Spleen (tissue), 11 donors: ENCODE measurements around the gene ZBTB8B. TPM values are rescaled to one million over a fixed set of nuclear protein-coding genes. Genes with fewer than 3 reads are reported as not detected.
"Not testable (repeated sequence)": the region's sequence is repeated elsewhere in the genome, so short reads cannot be mapped to it uniquely, and the experiment has no call there.

ENCODE experiments used
- DNase-seq: peaks from one replicate; pipeline ENCODE4 v3.0.0-alpha.2; 2020
- H3K27ac ChIP-seq, 8 donors: fragments of 200-600 bp; sonication (generic) in 7 of 8; 1 replicate in 4 of 8; 2 replicates in 4 of 8; pipeline versions ENCODE4 v1.5.0 to v1.8.0; 2016 to 2021; ENCODE audit warnings: inconsistent platforms in 4 of 8, mild to moderate bottlenecking in 4 of 8, moderate library complexity in 1 of 8
- H3K27me3 ChIP-seq, 7 donors: fragments of 200-600 bp; sonication (generic) in 6 of 7; replicated peaks in 1 of 7; 1 replicate in 4 of 7; 2 replicates in 3 of 7; pipeline versions ENCODE4 v1.5.0 to v1.8.0; 2016 to 2021; ENCODE audit warnings: inconsistent platforms in 3 of 7, mild to moderate bottlenecking in 1 of 7
- H3K36me3 ChIP-seq, 6 donors: fragments of 200-600 bp; sonication (generic) in 5 of 6; 1 replicate in 4 of 6; 2 replicates in 2 of 6; pipeline versions ENCODE4 v1.5.0 to v1.8.0; 2016 to 2021; ENCODE audit warnings: inconsistent platforms in 2 of 6
- H3K4me1 ChIP-seq, 6 donors: fragments of 200-600 bp; sonication (generic) in 5 of 6; 1 replicate in 3 of 6; 2 replicates in 3 of 6; pipeline versions ENCODE4 v1.5.0 to v1.8.0; 2016 to 2021; ENCODE audit warnings: inconsistent platforms in 3 of 6
- H3K4me3 ChIP-seq, 8 donors: fragments of 200-600 bp; sonication (generic) in 7 of 8; 1 replicate in 4 of 8; 2 replicates in 4 of 8; pipeline versions ENCODE4 v1.5.0 to v1.8.0; 2016 to 2021; ENCODE audit warnings: inconsistent platforms in 4 of 8, mild to moderate bottlenecking in 4 of 8, moderate library complexity in 2 of 8
- H3K9me3 ChIP-seq, 8 donors: fragments of 200-600 bp; sonication (generic) in 7 of 8; 1 replicate in 4 of 8; 2 replicates in 4 of 8; pipeline versions ENCODE4 v1.5.0 to v1.8.0; 2016 to 2021; ENCODE audit warnings: inconsistent platforms in 4 of 8
- POLR2A ChIP-seq, 3 donors: fragments of 450-650 bp; IDR thresholded peaks; one replicate each; pipeline ENCODE4 v1.5.1; 2017; ENCODE audit warnings: antibody characterized with exemption in 3 of 3, mild to moderate bottlenecking in 1 of 3
- POLR2AphosphoS5 ChIP-seq, 3 donors: sonication (generic); formaldehyde crosslinking; IDR thresholded peaks; one replicate each; pipeline ENCODE4 v1.5.1; 2017; ENCODE audit warnings: antibody characterized with exemption in 3 of 3
- WGBS, 5 donors: extraction: QIAGEN DNeasy Blood & Tissue Kit in 3 of 5; methylation state at CpG; one replicate each; pipeline versions ENCODE4 v1.1.5 to v1.1.7; 2013 to 2018; 5-methylcytosine and 5-hydroxymethylcytosine counted together
- intact Hi-C: fragments of 100-400 bp; cut with DNase I; formaldehyde crosslinking; loops from one replicate; pipeline ENCODE4 v1.15.0; 2023; ENCODE audit warnings: low total_unique reads
- polyA plus RNA-seq, 3 donors: library from polyadenylated mRNA; stranded (reverse); fragments of 200-250 nt; gene quantifications; one replicate each; pipeline ENCODE4 v1.2.1, GENCODE V29; 2013
- total RNA-seq, 7 donors: library from RNA; depleted of rRNA in 3 of 7; stranded (reverse); fragments of >200 nt in 3 of 7; fragmentation: NEBNext Ultra II Directional in 4 of 7; extraction: Animal tissue kit (Norgen Biotek cat#: 25700) in 4 of 7; gene quantifications; one replicate each; pipeline versions ENCODE4 v1.1.0 to v1.2.1, GENCODE V29; 2016 to 2021
- TF ChIP-seq, protein P1 (sequence below), 11 experiments: fragments of 200-600 bp in 7 of 11; fragments of 450-650 bp in 4 of 11; sonication (generic) in 4 of 11; IDR thresholded peaks in 8 of 11; conservative IDR thresholded peaks in 3 of 11; 1 replicate in 7 of 11; 2 replicates in 4 of 11; pipeline versions ENCODE4 v1.4.0 to v1.8.0; 2016 to 2021; ENCODE audit warnings: antibody characterized with exemption in 11 of 11, inconsistent platforms in 4 of 11, mild to moderate bottlenecking in 1 of 11
- donor health status: healthy with polysubstance abuse.
- donor health status: DM: no; HTN: no; CAD: no; lungs with moderate emphysema.
- donor health status: DM: no; HTN: no; CAD: no.
- donor health status: Bipolar disorder and iron deficiency.
- donor health status: healthy.
- donor health status: DM: no; HTN: no; CAD: no.
- donor health status: DM: yes; HTN: yes; CAD: no.

Gene ZBTB8B
- total and polyA plus RNA-seq, 10 donors = under 0.01 TPM; not detected in 9

GRCh38 chr1:32470991-32471694 is 6.3 kb downstream of the ZBTB8B start:
- no peaks in the 10 kb centered on the region for H3K9me3 ChIP-seq
- H3K4me3 ChIP-seq = no peak overlapping the region
- H3K36me3 ChIP-seq = no peaks in the 10 kb centered on the region
- H3K4me1 ChIP-seq = no peaks in the 10 kb centered on the region
- DNase-seq = peak; percentile 58
- H3K27ac ChIP-seq = no peak overlapping the region
- peaks cover 0 to 78% (median 22%) of the 10 kb centered on the region in 7 donors for H3K27me3 ChIP-seq
- WGBS, 5 donors = 50 to 70% (median 57%) methylated on average over 23 to 28 of the region's 28 CpGs
- intact Hi-C loops = no loop called here
- TF ChIP-seq POLR2AphosphoS5 (IDR thresholded peaks at IDR 0.05) = no peak
- TF ChIP-seq, protein P1, sequence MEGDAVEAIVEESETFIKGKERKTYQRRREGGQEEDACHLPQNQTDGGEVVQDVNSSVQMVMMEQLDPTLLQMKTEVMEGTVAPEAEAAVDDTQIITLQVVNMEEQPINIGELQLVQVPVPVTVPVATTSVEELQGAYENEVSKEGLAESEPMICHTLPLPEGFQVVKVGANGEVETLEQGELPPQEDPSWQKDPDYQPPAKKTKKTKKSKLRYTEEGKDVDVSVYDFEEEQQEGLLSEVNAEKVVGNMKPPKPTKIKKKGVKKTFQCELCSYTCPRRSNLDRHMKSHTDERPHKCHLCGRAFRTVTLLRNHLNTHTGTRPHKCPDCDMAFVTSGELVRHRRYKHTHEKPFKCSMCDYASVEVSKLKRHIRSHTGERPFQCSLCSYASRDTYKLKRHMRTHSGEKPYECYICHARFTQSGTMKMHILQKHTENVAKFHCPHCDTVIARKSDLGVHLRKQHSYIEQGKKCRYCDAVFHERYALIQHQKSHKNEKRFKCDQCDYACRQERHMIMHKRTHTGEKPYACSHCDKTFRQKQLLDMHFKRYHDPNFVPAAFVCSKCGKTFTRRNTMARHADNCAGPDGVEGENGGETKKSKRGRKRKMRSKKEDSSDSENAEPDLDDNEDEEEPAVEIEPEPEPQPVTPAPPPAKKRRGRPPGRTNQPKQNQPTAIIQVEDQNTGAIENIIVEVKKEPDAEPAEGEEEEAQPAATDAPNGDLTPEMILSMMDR (IDR thresholded peaks at IDR 0.05 in 8 of 11, conservative IDR thresholded peaks at IDR 0.05 in 3 of 11) = peak in 3 of 11 experiments; percentile 9 to 39 (median 25)

DNA sequence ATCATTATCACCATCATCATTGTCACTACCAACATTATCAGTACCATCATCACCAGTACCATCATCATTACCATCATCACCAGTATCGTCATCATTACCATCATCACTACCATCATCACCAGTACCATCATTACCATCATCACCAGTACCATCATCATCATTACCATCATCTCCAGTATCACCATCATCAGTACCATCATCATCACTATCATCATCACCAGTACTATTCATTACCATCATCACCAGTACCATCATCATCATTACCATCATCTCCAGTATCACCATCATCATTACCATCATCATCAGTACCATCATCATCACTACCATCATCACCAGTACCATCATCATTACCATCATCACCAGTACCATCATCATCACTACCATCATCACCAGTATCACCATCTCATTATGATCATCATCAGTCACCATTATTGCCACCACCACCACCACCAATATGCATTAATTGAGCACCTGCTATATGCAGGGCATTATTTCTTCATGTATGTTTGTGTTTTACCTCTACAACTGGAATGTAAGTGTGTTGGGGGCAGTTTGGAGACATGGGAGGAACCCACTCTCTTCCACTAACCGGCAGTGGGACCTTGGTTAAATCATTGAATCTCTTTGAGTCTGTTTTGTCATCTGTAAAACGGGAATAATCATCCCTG is 7.0 kb downstream of the ZBTB8B start:
- no peak overlapping the region for H3K4me3 ChIP-seq
- DNase-seq = no peak
- no peaks in the 10 kb centered on the region for H3K4me1 ChIP-seq
- no peaks in the 10 kb centered on the region for H3K36me3 ChIP-seq
- TF ChIP-seq POLR2A (IDR thresholded peaks at IDR 0.05) = no peak
- TF ChIP-seq POLR2AphosphoS5 (IDR thresholded peaks at IDR 0.05) = no peak
- TF ChIP-seq, protein P1 (IDR thresholded peaks at IDR 0.05 in 8 of 11, conservative IDR thresholded peaks at IDR 0.05 in 3 of 11) = no peak
- intact Hi-C loops = no loop called here
- H3K27me3 ChIP-seq = peaks cover 0 to 71% (median 15%) of the 10 kb centered on the region in 7 donors
- WGBS, 5 donors = 82 to 92% (median 86%) methylated on average over 3 of the region's 3 CpGs
- H3K9me3 ChIP-seq = no peaks in the 10 kb centered on the region
- H3K27ac ChIP-seq = no peak overlapping the region

- 82 to 87% (median 87%) methylated on average over 11 of the region's 11 CpGs for WGBS, 5 donors
- peak; percentile 23 for DNase-seq
- H3K27ac ChIP-seq, H3K9me3 ChIP-seq, H3K36me3 ChIP-seq, H3K4me1 ChIP-seq, intact Hi-C loops, H3K4me3 ChIP-seq: not testable (repeated sequence)
- H3K27me3 ChIP-seq = peaks cover 0 to 66% (median 5%) of the 10 kb centered on the region in 7 donors
These were observed 8.1 kb downstream of the ZBTB8B start for GRCh38 chr1:32472966-32473365.

DNA sequence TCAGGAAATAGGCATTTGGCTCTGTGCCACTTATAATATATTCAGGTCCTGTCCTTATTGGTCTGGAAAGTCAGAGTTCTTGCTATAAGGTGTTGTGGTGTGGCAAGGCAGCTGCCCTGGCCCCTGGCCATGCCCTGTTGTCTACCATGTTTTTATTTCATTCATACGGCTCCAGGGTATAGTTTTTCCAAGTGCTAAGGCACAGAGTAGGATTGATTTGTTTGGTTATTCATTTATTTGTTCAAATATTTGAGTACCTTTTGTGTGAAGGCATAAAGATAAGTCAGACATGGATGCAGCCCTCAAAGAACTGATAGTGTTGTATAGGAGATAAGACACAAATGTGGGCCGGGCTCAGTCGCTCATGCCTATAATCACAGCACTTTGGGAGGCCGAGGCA is 10.1 kb downstream of the ZBTB8B start:
- intact Hi-C loops = no loop called here
- DNase-seq = peak; percentile 13
- H3K27me3 ChIP-seq = peaks cover 0 to 48% (median 0%) of the 10 kb centered on the region in 7 donors
- WGBS, 5 donors = 84 to 94% (median 92%) methylated on average over 4 of the region's 4 CpGs
- no peaks in the 10 kb centered on the region for H3K36me3 ChIP-seq
- H3K27ac ChIP-seq = no peak overlapping the region
- H3K4me3 ChIP-seq = no peak overlapping the region
- no peaks in the 10 kb centered on the region for H3K9me3 ChIP-seq
- no peaks in the 10 kb centered on the region for H3K4me1 ChIP-seq
- TF ChIP-seq POLR2A (IDR thresholded peaks at IDR 0.05) = no peak
- TF ChIP-seq, protein P1 (IDR thresholded peaks at IDR 0.05 in 8 of 11, conservative IDR thresholded peaks at IDR 0.05 in 3 of 11) = no peak
- TF ChIP-seq POLR2AphosphoS5 (IDR thresholded peaks at IDR 0.05) = no peak
